Measurements from ENCODE around the gene HIP1R.

Gene HIP1R

DNA sequence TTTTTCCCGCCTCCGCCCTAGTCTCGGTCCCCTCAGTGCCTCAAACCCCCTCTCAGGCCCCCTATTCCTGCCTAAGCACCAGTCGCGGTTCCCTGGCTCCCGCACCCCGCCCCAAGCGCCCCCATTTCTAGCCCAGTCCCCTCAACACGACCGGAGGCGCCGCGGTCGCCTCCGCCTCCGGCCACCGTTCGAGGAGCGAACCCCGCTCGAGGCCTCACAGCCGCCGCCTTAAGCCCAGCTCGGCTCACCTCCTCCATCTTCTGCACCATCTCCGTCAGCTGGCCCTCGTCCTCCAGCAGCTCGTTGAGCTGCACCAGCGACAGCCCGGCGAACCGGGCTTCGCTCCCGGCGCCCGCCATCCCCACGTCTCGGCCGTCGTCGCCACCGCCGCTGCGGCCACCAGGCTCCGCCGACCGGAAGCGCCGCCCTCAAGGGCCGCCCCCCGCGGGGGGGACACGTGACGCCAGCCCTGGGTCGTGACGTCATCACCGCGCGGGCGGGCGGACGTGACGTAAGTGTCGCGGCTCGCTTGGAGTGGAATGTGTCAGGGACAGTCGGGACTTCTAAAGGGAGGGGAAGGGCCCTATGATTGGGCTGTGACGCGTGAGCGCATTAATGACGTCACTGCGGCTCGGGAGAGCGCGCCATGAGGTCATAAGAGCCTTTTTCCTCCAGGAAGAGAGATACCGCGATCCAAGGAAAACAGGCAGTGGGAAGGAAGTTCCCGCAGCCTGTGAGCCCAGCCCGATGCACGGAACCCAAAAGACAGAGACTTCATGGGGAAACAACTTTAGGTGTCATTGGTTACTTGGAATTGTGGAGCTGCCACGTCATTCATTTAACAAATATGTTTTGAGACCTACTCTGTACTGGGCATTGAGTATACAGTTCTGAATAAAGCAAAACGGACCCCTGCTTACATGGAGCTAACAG is 60.7 kb downstream of the HIP1R start, which contains the start of gene VPS37B (continued):
- 0 out of 2 replicates have a peak, but pooled peaks have one; percentile 76 for TF ChIP-seq ZNF501 (tag by site-specific recombination; IDR thresholded peaks at IDR 0.05)
- TF ChIP-seq, protein P1, sequence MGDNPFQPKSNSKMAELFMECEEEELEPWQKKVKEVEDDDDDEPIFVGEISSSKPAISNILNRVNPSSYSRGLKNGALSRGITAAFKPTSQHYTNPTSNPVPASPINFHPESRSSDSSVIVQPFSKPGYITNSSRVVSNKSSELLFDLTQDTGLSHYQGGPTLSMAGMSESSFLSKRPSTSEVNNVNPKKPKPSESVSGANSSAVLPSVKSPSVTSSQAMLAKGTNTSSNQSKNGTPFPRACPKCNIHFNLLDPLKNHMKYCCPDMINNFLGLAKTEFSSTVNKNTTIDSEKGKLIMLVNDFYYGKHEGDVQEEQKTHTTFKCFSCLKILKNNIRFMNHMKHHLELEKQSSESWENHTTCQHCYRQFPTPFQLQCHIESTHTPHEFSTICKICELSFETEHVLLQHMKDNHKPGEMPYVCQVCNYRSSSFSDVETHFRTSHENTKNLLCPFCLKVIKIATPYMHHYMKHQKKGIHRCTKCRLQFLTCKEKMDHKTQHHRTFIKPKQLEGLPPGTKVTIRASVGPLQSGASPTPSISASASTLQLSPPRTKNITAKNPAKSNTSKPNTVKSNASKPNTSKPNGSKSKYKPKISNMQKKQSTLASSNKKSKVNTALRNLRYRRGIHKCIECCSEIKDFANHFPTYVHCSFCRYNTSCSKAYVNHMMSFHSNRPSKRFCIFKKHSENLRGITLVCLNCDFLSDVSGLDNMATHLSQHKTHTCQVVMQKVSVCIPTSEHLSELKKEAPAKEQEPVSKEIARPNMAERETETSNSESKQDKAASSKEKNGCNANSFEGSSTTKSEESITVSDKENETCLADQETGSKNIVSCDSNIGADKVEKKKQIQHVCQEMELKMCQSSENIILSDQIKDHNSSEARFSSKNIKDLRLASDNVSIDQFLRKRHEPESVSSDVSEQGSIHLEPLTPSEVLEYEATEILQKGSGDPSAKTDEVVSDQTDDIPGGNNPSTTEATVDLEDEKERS (tag by site-specific recombination; IDR thresholded peaks at IDR 0.05): 0 out of 2 replicates have a peak, but pooled peaks have one; percentile 46
- peak; percentile 47; the same call in 1 of the 2 replicates for TF ChIP-seq ZNF239 (tag by site-specific recombination; IDR thresholded peaks at IDR 0.05)
- peak; percentile 100 for TF ChIP-seq ZBTB21 (tag by site-specific recombination; IDR thresholded peaks at IDR 0.05)
- TF ChIP-seq SP7 (tag by site-specific recombination; IDR thresholded peaks at IDR 0.05): peak; percentile 86
- TF ChIP-seq ZNF560 (tag by site-specific recombination; IDR thresholded peaks at IDR 0.05; ENCODE audit: borderline replicate concordance): no peak
- no peak for TF ChIP-seq ZNF292 (tag by site-specific recombination; IDR thresholded peaks at IDR 0.05; ENCODE audit: borderline replicate concordance, low read depth)
- no peak for TF ChIP-seq ZFP37 (tag by site-specific recombination; IDR thresholded peaks at IDR 0.05)
- TF ChIP-seq ZNF843 (tag by site-specific recombination; IDR thresholded peaks at IDR 0.05): peak; percentile 25; the same call in 1 of the 2 replicates
- no peak for TF ChIP-seq PRDM1 (tag by site-specific recombination; IDR thresholded peaks at IDR 0.05)
- no peak for TF ChIP-seq ZNF768 (tag by site-specific recombination; IDR thresholded peaks at IDR 0.05)
- TF ChIP-seq ZNF776 (tag by site-specific recombination; IDR thresholded peaks at IDR 0.05; ENCODE audit: borderline replicate concordance): no peak
- TF ChIP-seq ZSCAN30 (tag by site-specific recombination; IDR thresholded peaks at IDR 0.05): peak; percentile 94
- peak; percentile 23; the same call in 1 of the 2 replicates for TF ChIP-seq ZBTB20 (tag by site-specific recombination; IDR thresholded peaks at IDR 0.05)
- TF ChIP-seq IKZF3 (tag by site-specific recombination; IDR thresholded peaks at IDR 0.05): peak; percentile 71; the same call in 1 of the 2 replicates
- TF ChIP-seq ZNF660 (tag by site-specific recombination; IDR thresholded peaks at IDR 0.05): peak; percentile 86
- TF ChIP-seq ZNF341 (tag by site-specific recombination; IDR thresholded peaks at IDR 0.05; ENCODE audit: low read depth): no peak
- TF ChIP-seq, protein P2, sequence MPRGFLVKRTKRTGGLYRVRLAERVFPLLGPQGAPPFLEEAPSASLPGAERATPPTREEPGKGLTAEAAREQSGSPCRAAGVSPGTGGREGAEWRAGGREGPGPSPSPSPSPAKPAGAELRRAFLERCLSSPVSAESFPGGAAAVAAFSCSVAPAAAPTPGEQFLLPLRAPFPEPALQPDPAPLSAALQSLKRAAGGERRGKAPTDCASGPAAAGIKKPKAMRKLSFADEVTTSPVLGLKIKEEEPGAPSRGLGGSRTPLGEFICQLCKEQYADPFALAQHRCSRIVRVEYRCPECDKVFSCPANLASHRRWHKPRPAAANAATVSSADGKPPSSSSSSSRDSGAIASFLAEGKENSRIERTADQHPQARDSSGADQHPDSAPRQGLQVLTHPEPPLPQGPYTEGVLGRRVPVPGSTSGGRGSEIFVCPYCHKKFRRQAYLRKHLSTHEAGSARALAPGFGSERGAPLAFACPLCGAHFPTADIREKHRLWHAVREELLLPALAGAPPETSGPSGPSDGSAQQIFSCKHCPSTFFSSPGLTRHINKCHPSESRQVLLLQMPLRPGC (tag by site-specific recombination; IDR thresholded peaks at IDR 0.05): peak; percentile 89
- TF ChIP-seq, protein P3, sequence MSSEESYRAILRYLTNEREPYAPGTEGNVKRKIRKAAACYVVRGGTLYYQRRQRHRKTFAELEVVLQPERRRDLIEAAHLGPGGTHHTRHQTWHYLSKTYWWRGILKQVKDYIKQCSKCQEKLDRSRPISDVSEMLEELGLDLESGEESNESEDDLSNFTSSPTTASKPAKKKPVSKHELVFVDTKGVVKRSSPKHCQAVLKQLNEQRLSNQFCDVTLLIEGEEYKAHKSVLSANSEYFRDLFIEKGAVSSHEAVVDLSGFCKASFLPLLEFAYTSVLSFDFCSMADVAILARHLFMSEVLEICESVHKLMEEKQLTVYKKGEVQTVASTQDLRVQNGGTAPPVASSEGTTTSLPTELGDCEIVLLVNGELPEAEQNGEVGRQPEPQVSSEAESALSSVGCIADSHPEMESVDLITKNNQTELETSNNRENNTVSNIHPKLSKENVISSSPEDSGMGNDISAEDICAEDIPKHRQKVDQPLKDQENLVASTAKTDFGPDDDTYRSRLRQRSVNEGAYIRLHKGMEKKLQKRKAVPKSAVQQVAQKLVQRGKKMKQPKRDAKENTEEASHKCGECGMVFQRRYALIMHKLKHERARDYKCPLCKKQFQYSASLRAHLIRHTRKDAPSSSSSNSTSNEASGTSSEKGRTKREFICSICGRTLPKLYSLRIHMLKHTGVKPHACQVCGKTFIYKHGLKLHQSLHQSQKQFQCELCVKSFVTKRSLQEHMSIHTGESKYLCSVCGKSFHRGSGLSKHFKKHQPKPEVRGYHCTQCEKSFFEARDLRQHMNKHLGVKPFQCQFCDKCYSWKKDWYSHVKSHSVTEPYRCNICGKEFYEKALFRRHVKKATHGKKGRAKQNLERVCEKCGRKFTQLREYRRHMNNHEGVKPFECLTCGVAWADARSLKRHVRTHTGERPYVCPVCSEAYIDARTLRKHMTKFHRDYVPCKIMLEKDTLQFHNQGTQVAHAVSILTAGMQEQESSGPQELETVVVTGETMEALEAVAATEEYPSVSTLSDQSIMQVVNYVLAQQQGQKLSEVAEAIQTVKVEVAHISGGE (tag by site-specific recombination; conservative IDR thresholded peaks at IDR 0.05; ENCODE audit: low read depth): peak; percentile 52; the same call in 1 of the 2 replicates
- TF ChIP-seq, protein P4, sequence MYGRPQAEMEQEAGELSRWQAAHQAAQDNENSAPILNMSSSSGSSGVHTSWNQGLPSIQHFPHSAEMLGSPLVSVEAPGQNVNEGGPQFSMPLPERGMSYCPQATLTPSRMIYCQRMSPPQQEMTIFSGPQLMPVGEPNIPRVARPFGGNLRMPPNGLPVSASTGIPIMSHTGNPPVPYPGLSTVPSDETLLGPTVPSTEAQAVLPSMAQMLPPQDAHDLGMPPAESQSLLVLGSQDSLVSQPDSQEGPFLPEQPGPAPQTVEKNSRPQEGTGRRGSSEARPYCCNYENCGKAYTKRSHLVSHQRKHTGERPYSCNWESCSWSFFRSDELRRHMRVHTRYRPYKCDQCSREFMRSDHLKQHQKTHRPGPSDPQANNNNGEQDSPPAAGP (tag by site-specific recombination; IDR thresholded peaks at IDR 0.05): peak; percentile 78; the same call in 1 of the 2 replicates
- TF ChIP-seq ZNF621 (tag by site-specific recombination; IDR thresholded peaks at IDR 0.05): no peak
- TF ChIP-seq ZSCAN16 (tag by site-specific recombination; IDR thresholded peaks at IDR 0.05): peak; percentile 13; the same call in 1 of the 2 replicates
- TF ChIP-seq ZFP69B (tag by site-specific recombination; IDR thresholded peaks at IDR 0.05): 0 out of 2 replicates have a peak, but pooled peaks have one; percentile 47
- no peak for TF ChIP-seq ZNF311 (tag by site-specific recombination; IDR thresholded peaks at IDR 0.05; ENCODE audit: borderline replicate concordance)
- TF ChIP-seq RBAK (tag by site-specific recombination; IDR thresholded peaks at IDR 0.05): no peak
- TF ChIP-seq ZXDB (tag by site-specific recombination; IDR thresholded peaks at IDR 0.05): peak; percentile 84
- TF ChIP-seq, protein P5, sequence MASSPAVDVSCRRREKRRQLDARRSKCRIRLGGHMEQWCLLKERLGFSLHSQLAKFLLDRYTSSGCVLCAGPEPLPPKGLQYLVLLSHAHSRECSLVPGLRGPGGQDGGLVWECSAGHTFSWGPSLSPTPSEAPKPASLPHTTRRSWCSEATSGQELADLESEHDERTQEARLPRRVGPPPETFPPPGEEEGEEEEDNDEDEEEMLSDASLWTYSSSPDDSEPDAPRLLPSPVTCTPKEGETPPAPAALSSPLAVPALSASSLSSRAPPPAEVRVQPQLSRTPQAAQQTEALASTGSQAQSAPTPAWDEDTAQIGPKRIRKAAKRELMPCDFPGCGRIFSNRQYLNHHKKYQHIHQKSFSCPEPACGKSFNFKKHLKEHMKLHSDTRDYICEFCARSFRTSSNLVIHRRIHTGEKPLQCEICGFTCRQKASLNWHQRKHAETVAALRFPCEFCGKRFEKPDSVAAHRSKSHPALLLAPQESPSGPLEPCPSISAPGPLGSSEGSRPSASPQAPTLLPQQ (tag by site-specific recombination; IDR thresholded peaks at IDR 0.05): peak; percentile 76

Data from HEK293 (cell line).